ENCODE results near the gene PTDSS2. TPM values are rescaled to one million over a fixed set of nuclear protein-coding genes. Genes with fewer than 3 reads are reported as not detected.

PTDSS2 gene
- total and polyA plus RNA-seq, 11 donors = 20.3 to 43.0 (median 25.7) TPM

DNA sequence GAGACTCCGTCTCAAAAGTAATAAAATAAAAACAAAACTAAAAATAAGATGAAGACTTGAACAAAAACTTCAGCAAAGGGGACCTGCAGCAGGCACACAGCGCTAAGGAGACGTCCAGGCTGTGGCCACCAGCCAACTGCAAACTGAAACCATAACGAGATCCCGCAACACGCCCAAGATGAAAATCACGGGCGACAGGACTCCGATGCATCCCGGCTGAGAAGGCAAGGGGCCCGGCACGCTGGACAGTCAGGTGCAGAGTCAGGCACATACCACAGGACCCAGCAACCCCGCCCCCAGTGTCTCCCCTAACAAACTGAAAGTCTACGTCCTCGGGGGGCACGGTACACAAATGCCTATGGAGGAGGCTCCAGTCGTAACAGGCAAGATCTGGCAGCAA lies 76.1 kb downstream of the PTDSS2 start:
- ATAC-seq (no peak), DNase-seq (no peak)
- peaks cover 0 to 3% (median 0%) of the 10 kb centered on the region in 9 donors for H3K36me3 ChIP-seq
- H3K4me3 ChIP-seq = no peak overlapping the region
- H3K27me3 ChIP-seq = no peaks in the 10 kb centered on the region
- intact Hi-C loops (cut with DNase I) = no loop called here
- 79 to 84% (median 82%) methylated on average over 14 to 17 of the region's 17 CpGs for WGBS, 4 donors
- TF ChIP-seq, protein P1, sequence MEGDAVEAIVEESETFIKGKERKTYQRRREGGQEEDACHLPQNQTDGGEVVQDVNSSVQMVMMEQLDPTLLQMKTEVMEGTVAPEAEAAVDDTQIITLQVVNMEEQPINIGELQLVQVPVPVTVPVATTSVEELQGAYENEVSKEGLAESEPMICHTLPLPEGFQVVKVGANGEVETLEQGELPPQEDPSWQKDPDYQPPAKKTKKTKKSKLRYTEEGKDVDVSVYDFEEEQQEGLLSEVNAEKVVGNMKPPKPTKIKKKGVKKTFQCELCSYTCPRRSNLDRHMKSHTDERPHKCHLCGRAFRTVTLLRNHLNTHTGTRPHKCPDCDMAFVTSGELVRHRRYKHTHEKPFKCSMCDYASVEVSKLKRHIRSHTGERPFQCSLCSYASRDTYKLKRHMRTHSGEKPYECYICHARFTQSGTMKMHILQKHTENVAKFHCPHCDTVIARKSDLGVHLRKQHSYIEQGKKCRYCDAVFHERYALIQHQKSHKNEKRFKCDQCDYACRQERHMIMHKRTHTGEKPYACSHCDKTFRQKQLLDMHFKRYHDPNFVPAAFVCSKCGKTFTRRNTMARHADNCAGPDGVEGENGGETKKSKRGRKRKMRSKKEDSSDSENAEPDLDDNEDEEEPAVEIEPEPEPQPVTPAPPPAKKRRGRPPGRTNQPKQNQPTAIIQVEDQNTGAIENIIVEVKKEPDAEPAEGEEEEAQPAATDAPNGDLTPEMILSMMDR (IDR thresholded peaks at IDR 0.05) = no peak
- TF ChIP-seq POLR2A (IDR thresholded peaks at IDR 0.05) = no peak
- no peaks in the 10 kb centered on the region for H3K9me3 ChIP-seq
- H3K27ac ChIP-seq = no peak overlapping the region
- H3K4me1 ChIP-seq = no peaks in the 10 kb centered on the region

- 77 to 88% (median 83%) methylated on average over 14 to 30 of the region's 30 CpGs for WGBS, 4 donors
- intact Hi-C loops (cut with DNase I) = no loop called here
- no peaks in the 10 kb centered on the region for H3K9me3 ChIP-seq
- no peak for TF ChIP-seq POLR2A (IDR thresholded peaks at IDR 0.05)
- TF ChIP-seq, protein P1 (IDR thresholded peaks at IDR 0.05) = no peak
- H3K4me3 ChIP-seq = no peak overlapping the region
- no peaks in the 10 kb centered on the region for H3K27me3 ChIP-seq
- ATAC-seq (no peak), DNase-seq (no peak)
- H3K36me3 ChIP-seq = peaks cover 0 to 24% (median 17%) of the 10 kb centered on the region in 9 donors
- peaks cover 0 to 13% (median 0%) of the 10 kb centered on the region in 12 donors for H3K4me1 ChIP-seq
- H3K27ac ChIP-seq = no peak overlapping the region
These were observed 78.2 kb downstream of the PTDSS2 start for GRCh38 chr11:528166-528814.

- peaks cover 0 to 29% (median 20%) of the 10 kb centered on the region in 9 donors for H3K36me3 ChIP-seq
- DNase-seq = no peak
- peaks cover under 1 to 19% (median 6%) of the 10 kb centered on the region in 12 donors for H3K4me1 ChIP-seq
- H3K9me3 ChIP-seq = no peaks in the 10 kb centered on the region
- H3K27ac ChIP-seq = no peak overlapping the region
- 75 to 77% (median 76%) methylated on average over 20 to 29 of the region's 29 CpGs for WGBS, 4 donors
- intact Hi-C loops (cut with DNase I) = no loop called here
- H3K27me3 ChIP-seq = no peaks in the 10 kb centered on the region
- peak in 1 of 4 donors; percentile 6 for ATAC-seq
- TF ChIP-seq, protein P1 (IDR thresholded peaks at IDR 0.05) = no peak
- TF ChIP-seq POLR2A (IDR thresholded peaks at IDR 0.05) = no peak
- no peak overlapping the region for H3K4me3 ChIP-seq
These were observed 79.0 kb downstream of the PTDSS2 start for GRCh38 chr11:528815-529727.

Data from heart left ventricle (tissue), 16 donors.